ENCODE results near the gene NEK2.

NEK2 gene

GRCh38 chr1:211667065-211667617 is 8.3 kb downstream of the NEK2 start:
- no peak for TF ChIP-seq CTCF (conservative IDR thresholded peaks at IDR 0.05; ENCODE audit: control insufficient read depth, insufficient read depth, low read depth, low read length)
- DNase-seq (ENCODE audit: low read depth): no peak

GRCh38 chr1:211660718-211661222 is 14.7 kb downstream of the NEK2 start:
- DNase-seq (ENCODE audit: low read depth): no peak
- TF ChIP-seq CTCF (conservative IDR thresholded peaks at IDR 0.05; ENCODE audit: control insufficient read depth, insufficient read depth, low read depth, low read length): no peak
- H3K4me3 ChIP-seq (ENCODE audit: control insufficient read depth, low read depth, low read length): no peak overlapping the region

More at GRCh38 chr1:211667065-211667617, 8.3 kb downstream of the NEK2 start:
- H3K4me3 ChIP-seq (ENCODE audit: control insufficient read depth, low read depth, low read length): no peak overlapping the region

GRCh38 chr1:211656728-211657127 is 18.7 kb downstream of the NEK2 start:
- no peak overlapping the region for H3K4me3 ChIP-seq (ENCODE audit: control insufficient read depth, low read depth, low read length)
- no peak for DNase-seq (ENCODE audit: low read depth)
- no peak for TF ChIP-seq CTCF (conservative IDR thresholded peaks at IDR 0.05; ENCODE audit: control insufficient read depth, insufficient read depth, low read depth, low read length)

- DNase-seq (ENCODE audit: low read depth): peak; percentile 85
These were observed 20.3 kb downstream of the NEK2 start for GRCh38 chr1:211654838-211655787.

GRCh38 chr1:211653959-211654496 is 21.4 kb downstream of the NEK2 start:
- no peak overlapping the region for H3K4me3 ChIP-seq (ENCODE audit: control insufficient read depth, low read depth, low read length)
- TF ChIP-seq CTCF (conservative IDR thresholded peaks at IDR 0.05; ENCODE audit: control insufficient read depth, insufficient read depth, low read depth, low read length): no peak
- peak; percentile 47 for DNase-seq (ENCODE audit: low read depth)

More at GRCh38 chr1:211654838-211655787, 20.3 kb downstream of the NEK2 start:
- peak; percentile 98 for TF ChIP-seq CTCF (conservative IDR thresholded peaks at IDR 0.05; ENCODE audit: control insufficient read depth, insufficient read depth, low read depth, low read length)
- no peak overlapping the region for H3K4me3 ChIP-seq (ENCODE audit: control insufficient read depth, low read depth, low read length)

GRCh38 chr1:211653293-211653692 is 22.1 kb downstream of the NEK2 start:
- TF ChIP-seq CTCF (conservative IDR thresholded peaks at IDR 0.05; ENCODE audit: control insufficient read depth, insufficient read depth, low read depth, low read length): no peak
- H3K4me3 ChIP-seq (ENCODE audit: control insufficient read depth, low read depth, low read length): no peak overlapping the region
- no peak for DNase-seq (ENCODE audit: low read depth)

Measured in fibroblast of mammary gland (primary cell).